DMS153 treated with DMSO at 0.1 percent for 48 hours (cell line): ENCODE data around the gene TADA2A.

Source experiments
- DNase-seq: peaks from one replicate; lab custom pipeline; 2025; ENCODE audit not compliant: unreplicated experiment; lab: John Stamatoyannopoulos, UW

Gene TADA2A

GRCh38 chr17:37458805-37459204 is 52.1 kb downstream of the TADA2A start:
- no peak for DNase-seq

DNA sequence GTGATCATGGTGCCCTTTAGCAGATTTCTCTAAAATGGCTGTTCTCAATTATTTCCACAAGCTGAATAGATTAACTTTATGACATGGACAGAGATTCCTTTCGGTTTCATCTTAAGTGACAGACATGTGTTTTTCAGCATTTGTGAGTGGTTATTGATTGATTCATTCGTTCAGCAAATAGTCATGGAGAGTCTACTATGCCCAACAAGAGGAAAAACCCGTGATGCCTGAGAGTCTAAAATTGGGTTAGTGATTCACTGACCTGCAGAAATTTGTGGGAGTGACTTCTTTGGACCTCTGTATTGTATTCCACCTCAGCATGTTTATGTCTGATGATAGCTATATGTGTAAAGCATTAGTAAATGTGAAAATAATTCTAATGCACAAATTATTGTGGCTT is 55.0 kb downstream of the TADA2A start:
- no peak for DNase-seq

DNA sequence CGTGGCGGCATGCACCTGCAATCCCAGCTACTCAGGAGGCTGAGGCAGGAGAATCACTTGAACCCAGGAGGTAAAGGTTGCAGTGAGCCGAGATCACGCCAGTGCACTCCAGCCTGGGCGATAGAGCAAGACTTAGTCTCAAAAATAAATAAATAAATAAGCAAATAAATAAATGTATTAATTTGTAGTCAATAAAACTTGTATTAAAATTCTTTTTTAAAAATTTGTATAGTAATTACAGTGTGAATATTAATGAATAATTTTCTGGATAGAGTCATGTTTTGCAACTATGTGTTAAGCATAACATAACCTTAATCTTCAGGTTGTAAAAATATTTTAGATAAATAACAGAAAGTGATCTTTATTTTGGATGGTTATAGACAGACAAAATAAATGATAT is 55.8 kb downstream of the TADA2A start:
- DNase-seq, result no peak

DNA sequence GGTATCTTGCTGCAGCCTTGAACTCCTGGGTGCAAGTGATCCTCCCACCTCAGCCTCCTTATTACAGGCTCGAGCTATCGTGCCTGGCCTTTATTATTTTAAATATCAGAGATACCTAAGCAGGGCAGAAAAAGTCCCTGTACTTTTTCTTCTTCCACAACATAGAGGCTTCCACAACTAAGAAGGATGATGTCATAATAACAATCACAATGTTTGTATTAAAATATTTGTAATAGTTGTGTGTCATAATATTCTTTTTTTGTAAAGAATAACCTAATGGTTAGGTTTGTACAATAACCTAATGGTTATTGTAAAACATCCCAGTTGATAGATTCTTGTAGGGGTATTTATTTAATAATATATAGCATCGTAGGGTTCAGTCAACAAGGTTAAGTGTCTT is 56.4 kb downstream of the TADA2A start:
- no peak for DNase-seq

GRCh38 chr17:37465069-37465616 is 58.5 kb downstream of the TADA2A start:
- DNase-seq, result no peak

DNA sequence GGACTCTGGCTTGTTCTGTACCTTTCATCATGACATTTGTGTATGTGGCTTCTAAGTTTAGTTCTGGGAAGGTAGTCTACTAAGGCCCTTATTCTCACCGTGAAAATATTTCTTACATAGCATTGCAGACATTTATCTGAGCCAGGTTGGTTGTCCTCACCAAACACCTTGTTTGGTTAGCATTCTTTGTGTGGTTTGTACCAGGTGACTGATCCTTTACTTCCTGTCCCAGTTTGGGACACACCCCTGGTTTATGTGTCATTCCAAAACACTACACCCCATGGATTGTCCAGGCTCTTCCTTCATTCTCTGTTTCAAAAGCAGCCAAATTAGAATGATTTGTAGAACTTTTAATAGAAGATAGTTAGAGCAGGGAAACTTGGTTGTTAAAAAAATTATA is 59.8 kb downstream of the TADA2A start:
- DNase-seq, result no peak

DNA sequence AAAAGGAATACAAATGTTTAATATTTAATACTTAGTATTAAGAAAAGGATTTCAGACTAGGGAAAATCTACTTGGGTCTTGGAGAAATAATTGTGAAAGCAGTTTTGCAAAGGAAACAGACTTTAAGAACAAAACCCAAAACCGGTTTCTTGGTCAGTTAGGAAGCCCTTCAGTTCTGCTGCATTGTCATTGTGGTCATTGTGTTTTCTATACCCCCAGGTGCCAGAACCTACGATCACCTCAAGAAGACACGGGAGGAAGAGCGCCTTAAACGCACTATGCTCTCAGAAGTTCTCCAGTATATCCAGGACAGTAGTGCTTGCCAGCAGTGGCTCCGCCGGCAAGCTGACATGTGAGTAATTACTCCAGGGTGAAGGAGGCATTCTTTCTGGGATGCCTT is 63.5 kb downstream of the TADA2A start:
- no peak for DNase-seq

- DNase-seq, result no peak
Measured at GRCh38 chr17:37475731-37476420, 69.2 kb downstream of the TADA2A start.

- DNase-seq, result no peak
Measured at GRCh38 chr17:37476431-37477120, 69.9 kb downstream of the TADA2A start.

DNA sequence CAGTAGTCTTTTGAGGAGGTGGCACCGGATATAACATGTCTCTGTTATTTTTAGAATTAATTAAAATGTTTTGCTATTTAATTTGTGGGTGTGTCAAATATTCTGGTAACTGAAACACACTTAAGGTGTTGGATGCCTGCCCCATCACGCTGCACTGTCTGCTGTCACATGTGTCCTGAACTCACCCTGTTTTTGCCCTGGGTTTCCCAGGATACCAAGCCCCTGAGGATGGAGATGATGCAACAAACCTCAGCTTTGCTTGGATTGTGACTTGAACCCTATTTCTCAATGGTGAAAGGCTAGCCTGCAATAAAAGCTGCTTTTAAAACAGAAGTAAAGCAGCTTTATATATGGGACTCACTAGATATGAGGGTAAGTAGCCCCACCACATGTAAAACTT is 71.5 kb downstream of the TADA2A start:
- DNase-seq, result no peak

- DNase-seq, result no peak
Measured at GRCh38 chr17:37479025-37479424, 72.3 kb downstream of the TADA2A start.

GRCh38 chr17:37480427-37480826 is 73.7 kb downstream of the TADA2A start:
- DNase-seq, result no peak

GRCh38 chr17:37481001-37481665 is 74.4 kb downstream of the TADA2A start:
- no peak for DNase-seq

- no peak for DNase-seq
Measured at GRCh38 chr17:37483311-37484039, 76.8 kb downstream of the TADA2A start.

- no peak for DNase-seq
Measured at GRCh38 chr17:37485938-37486570, 79.4 kb downstream of the TADA2A start.

DNA sequence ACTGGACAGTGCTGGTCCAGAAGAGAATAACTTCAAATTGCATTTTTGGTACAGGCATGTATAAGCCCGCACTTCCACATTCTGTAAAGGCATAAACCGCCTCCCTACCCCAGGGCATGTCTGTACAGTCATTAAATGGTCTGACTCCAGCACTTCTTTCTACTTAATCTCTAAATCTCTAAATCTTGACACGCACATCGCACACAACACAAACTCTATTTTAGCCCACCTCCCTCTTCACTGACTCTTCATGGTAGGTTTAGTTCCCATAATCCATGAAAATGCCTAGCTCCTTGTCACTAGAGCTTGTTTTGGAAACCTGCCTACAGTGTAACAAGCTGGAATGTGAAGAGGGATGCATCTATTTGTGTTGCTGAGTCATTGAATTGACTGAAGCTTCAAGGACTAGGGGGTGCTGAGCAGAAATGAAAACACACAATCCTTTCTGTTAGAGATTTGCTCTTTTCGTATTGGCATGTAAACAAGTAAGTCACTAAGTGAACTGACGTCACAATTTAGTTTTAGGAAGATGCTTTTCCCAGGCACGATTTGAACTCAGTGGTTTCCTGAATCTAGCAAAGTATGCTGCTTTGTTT is 81.4 kb downstream of the TADA2A start:
- peak; percentile 58 for DNase-seq

- DNase-seq, result no peak
Measured at GRCh38 chr17:37488607-37489196, 82.0 kb downstream of the TADA2A start.

- DNase-seq, result peak; percentile 55
Measured at GRCh38 chr17:37489197-37490001, 82.7 kb downstream of the TADA2A start, which contains the start of gene DUSP14. Gene DUSP14 (plus strand): TSS chr17:37489891. CDS start chr17:37512273, 22,382 bp downstream.

GRCh38 chr17:37490022-37490587 is 83.4 kb downstream of the TADA2A start:
- DNase-seq, result peak; percentile 12
